Stimulated activated CD4-positive, alpha-beta T cell treated with anti-CD3 and anti-CD28 coated beads, Interleukin-2, amount 100 ng/mL, for 4 hours (primary cell): ENCODE measurements around the gene TTYH1.

Experiments
- DNase-seq: peaks from one replicate; pipeline ENCODE4 v3.0.0-alpha.2; 2020; ENCODE audit warnings: low read depth

Gene TTYH1

GRCh38 chr19:54392105-54392504 lies 23.2 kb upstream of the TTYH1 start:
- DNase-seq = no peak

GRCh38 chr19:54393381-54393780 lies 21.9 kb upstream of the TTYH1 start:
- DNase-seq = no peak

GRCh38 chr19:54395685-54396084 lies 19.6 kb upstream of the TTYH1 start:
- no peak for DNase-seq

- no peak for DNase-seq
These were observed 16.1 kb upstream of the TTYH1 start for GRCh38 chr19:54399189-54399588.

- DNase-seq = no peak
These were observed 14.4 kb upstream of the TTYH1 start for GRCh38 chr19:54400913-54401312.

GRCh38 chr19:54403054-54403453 lies 12.2 kb upstream of the TTYH1 start:
- no peak for DNase-seq

- no peak for DNase-seq
These were observed 9.6 kb upstream of the TTYH1 start for GRCh38 chr19:54405628-54406027.

GRCh38 chr19:54407780-54408179 lies 7.5 kb upstream of the TTYH1 start:
- DNase-seq = no peak

- no peak for DNase-seq
These were observed 6.7 kb upstream of the TTYH1 start for GRCh38 chr19:54408456-54409026.

GRCh38 chr19:54411033-54411432 lies 4.2 kb upstream of the TTYH1 start:
- no peak for DNase-seq

GRCh38 chr19:54412877-54413276 lies 2.4 kb upstream of the TTYH1 start:
- no peak for DNase-seq

GRCh38 chr19:54414156-54414555 lies 1.1 kb upstream of the TTYH1 start:
- DNase-seq = no peak

GRCh38 chr19:54415901-54416673 lies 823 bp downstream of the TTYH1 start:
- DNase-seq = no peak

- DNase-seq = no peak
These were observed 1.6 kb downstream of the TTYH1 start for GRCh38 chr19:54416695-54417491.

- DNase-seq = no peak
These were observed 3.0 kb downstream of the TTYH1 start for GRCh38 chr19:54418030-54418929.

- no peak for DNase-seq
These were observed 3.9 kb downstream of the TTYH1 start for GRCh38 chr19:54418930-54419800.

- DNase-seq = no peak
These were observed 4.8 kb downstream of the TTYH1 start for GRCh38 chr19:54420068-54420382.

- no peak for DNase-seq
These were observed 5.3 kb downstream of the TTYH1 start for GRCh38 chr19:54420383-54421168.

- no peak for DNase-seq
These were observed 5.9 kb downstream of the TTYH1 start for GRCh38 chr19:54421169-54421516.

- DNase-seq = no peak
These were observed 6.3 kb downstream of the TTYH1 start for GRCh38 chr19:54421521-54421920.

GRCh38 chr19:54422136-54422535 lies 6.9 kb downstream of the TTYH1 start:
- no peak for DNase-seq
